Cardiac fibroblast (primary cell): Measurements from ENCODE around the gene NKAIN2.

Experiments
- DNase-seq, 2 donors: peaks; one replicate each; pipeline versions ENCODE4 v3.0.0 to v3.0.0-alpha.2; 2010; ENCODE audit warnings: low read depth in 2 of 2
- H3K4me3 ChIP-seq, 2 donors: replicated peaks in 1 of 2; 1 replicate in 1 of 2; 2 replicates in 1 of 2; pipeline ENCODE4 v1.5.1; 2011; ENCODE audit warnings: low read depth in 2 of 2, low read length in 2 of 2, mild to moderate bottlenecking in 2 of 2, moderate library complexity in 1 of 2
- TF ChIP-seq, protein P1 (sequence below): IDR thresholded peaks from one replicate; pipeline ENCODE4 v1.5.1; 2011; ENCODE audit warnings: low read depth, mild to moderate bottlenecking, low read length, inconsistent platforms

NKAIN2 gene

DNA sequence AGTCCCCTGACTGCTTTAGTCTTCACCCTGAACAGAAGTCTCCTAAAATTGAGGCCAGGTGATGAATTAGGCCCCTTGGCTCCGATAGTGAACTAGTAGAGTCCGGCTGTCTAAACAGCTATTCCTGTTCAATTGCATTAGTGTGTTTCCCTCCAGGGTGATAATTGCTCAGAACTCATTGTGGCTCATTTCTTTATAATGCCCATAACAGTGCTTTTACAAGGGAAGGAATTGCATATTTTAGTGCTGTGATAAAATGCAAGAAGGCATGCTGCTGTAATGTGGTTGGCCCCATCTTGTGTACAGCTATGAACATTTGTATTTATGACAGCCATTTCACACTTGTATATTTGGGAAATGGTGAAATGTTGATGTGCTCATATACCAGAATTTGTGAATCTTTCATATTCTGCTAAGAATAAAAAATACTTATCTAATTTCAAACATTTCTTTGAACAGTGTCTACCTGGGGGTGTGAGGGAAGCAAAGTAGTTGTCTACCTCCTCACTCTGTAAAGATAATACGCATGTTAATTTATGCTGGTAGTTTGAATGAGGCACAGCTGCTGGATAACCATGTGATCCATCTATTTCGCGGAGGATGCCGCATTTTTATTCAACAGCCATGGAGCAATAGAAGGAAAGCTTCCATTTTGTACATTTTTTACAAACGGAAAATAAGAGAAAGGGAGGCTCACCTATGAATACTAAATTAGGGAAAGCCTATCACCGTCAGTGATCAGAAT is 451.4 kb downstream of the NKAIN2 start:
- DNase-seq: no peak
- TF ChIP-seq, protein P1, sequence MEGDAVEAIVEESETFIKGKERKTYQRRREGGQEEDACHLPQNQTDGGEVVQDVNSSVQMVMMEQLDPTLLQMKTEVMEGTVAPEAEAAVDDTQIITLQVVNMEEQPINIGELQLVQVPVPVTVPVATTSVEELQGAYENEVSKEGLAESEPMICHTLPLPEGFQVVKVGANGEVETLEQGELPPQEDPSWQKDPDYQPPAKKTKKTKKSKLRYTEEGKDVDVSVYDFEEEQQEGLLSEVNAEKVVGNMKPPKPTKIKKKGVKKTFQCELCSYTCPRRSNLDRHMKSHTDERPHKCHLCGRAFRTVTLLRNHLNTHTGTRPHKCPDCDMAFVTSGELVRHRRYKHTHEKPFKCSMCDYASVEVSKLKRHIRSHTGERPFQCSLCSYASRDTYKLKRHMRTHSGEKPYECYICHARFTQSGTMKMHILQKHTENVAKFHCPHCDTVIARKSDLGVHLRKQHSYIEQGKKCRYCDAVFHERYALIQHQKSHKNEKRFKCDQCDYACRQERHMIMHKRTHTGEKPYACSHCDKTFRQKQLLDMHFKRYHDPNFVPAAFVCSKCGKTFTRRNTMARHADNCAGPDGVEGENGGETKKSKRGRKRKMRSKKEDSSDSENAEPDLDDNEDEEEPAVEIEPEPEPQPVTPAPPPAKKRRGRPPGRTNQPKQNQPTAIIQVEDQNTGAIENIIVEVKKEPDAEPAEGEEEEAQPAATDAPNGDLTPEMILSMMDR: no peak
- no peak overlapping the region for H3K4me3 ChIP-seq

DNA sequence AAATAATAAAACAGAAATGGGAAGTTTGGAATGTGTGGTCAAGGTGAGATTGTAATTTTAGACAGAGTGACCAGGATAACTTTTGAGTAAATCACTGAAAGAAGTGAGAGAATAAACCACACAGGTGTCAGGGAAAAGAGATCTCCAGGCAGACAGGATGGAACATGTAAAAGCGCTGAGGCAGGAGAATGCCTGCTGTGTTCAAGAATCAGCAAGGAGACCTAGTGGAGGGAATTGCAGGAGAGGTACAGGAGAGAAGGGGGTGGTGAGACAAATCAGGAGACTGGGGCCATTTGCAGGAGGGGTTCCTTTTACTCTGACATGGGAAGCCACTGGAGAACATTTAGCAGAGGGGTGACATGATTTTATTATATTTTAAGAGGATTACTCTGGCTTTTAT is 456.7 kb downstream of the NKAIN2 start:
- H3K4me3 ChIP-seq: no peak overlapping the region
- TF ChIP-seq, protein P1: no peak
- no peak for DNase-seq

DNA sequence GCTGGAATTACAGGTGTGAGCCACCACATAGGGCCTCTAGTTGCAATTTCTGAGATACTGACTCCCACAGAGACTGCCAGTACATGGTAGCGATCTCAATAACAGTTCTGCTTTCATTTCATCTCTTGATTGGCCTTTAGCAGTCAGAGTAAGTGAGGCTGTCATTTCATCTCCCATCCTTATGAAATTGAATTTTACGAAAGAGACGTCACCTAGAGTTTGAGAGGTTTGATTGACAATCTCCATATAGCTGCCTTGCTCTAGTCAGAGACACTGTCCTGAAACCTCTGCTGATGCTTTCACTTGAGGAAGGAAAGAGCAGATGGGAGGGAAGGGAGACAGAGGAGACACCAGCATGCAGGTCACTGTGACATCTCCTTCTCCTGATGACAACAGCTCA is 466.1 kb downstream of the NKAIN2 start:
- TF ChIP-seq, protein P1: no peak
- no peak overlapping the region for H3K4me3 ChIP-seq
- no peak for DNase-seq

DNA sequence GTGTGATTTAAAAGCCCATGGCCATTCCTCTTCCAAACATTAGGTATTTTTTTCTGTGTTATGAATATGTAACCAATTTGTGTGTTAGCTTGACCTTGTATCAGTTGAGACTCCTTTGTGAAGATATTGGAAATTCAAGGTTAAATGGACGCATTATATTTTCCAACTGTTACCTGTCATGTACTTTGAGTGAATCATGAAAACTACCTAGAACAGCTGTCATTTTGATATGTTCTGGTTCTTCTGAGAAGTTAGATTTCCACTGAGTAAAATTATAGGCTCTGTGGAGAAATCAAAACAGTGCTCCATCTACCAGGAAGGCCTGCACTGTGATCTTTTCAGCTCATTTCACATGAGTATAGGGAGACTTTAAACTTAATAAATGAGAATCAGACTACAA is 470.0 kb downstream of the NKAIN2 start:
- DNase-seq: no peak
- TF ChIP-seq, protein P1: no peak
- no peak overlapping the region for H3K4me3 ChIP-seq

DNA sequence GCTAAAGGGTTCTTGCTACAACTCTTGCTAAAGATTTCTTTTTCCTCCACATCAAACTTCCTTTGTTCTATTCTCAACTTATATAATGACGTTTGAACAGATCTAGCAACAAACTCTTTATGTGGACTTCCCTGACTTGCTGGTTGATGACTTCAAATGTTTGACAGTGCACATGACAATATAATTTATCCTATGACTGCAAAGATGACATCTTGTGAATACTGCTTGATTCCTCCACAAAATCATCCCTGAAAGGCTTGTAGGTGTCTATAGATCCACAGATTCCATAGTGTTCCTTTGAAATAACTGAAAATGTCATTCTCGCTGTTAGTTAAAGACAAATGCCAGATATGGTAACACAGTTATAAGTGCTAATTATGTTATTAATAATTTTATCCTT is 478.9 kb downstream of the NKAIN2 start:
- TF ChIP-seq, protein P1: no peak
- no peak for DNase-seq
- no peak overlapping the region for H3K4me3 ChIP-seq

DNA sequence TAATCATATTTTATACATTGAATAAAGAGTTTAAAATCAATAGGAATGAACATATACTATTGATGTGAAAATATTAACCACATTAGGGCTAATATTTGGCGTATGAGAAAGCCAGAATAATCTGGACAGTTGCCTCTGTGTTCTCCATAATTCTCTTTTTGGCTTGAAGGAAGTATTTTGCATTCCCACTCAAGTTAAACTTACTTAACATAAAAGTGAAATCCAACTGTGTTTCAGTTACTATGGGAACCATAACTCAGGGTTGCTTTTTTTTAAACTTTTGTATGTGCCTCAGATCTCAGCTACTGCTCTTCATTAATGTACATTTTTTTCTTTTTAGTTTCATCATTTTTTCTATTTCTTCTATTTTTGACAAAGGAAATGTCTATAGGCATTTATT is 479.8 kb downstream of the NKAIN2 start:
- TF ChIP-seq, protein P1: no peak
- no peak overlapping the region for H3K4me3 ChIP-seq
- no peak for DNase-seq

DNA sequence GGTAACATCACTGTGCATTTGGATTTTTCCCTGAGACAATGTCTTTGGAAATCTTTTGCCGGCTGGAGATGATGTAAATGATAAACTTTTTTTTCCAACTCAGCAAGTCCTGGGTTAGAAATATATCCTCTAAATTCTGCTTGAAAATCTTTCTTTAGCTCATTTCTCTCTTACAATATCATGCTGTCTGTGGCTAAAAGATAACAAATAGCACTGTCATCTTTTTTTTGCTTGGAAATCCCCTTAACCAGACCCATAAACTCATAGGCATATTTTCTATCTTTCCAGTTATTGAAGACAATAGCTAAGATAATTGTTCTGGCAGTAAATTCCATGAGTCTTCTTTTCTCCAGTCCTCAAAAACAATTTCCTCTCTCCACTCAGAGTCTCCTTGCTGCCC is 481.5 kb downstream of the NKAIN2 start:
- TF ChIP-seq, protein P1: no peak
- DNase-seq: no peak
- H3K4me3 ChIP-seq: no peak overlapping the region
